GM10248 (cell line): Measurements from ENCODE around the gene WDFY4.

Experiments used
- CTCF ChIA-PET: fragments of 300-600 bp; sonication (Branson Sonifier 250); formaldehyde crosslinking; extraction: SDS; loops from one replicate; lab custom pipeline; 2021; ENCODE audit warnings: antibody characterized with exemption; lab: Yijun Ruan, JAX
- POLR2A ChIA-PET: fragments of 350-650 bp; sonication (Branson Sonifier 250); formaldehyde crosslinking; extraction: SDS; loops from one replicate; lab custom pipeline; 2020; ENCODE audit warnings: antibody characterized with exemption; lab: Yijun Ruan, JAX
- DNase-seq: peaks from one replicate; pipeline ENCODE4 v3.0.0; 2012; ENCODE audit errors: extremely low spot score
- TF ChIP-seq, protein P1 (sequence below): IDR thresholded peaks from 2 replicates; pipeline ENCODE4 v1.5.1; 2012; ENCODE audit warnings: mild to moderate bottlenecking, low read depth; ENCODE audit errors: extremely low read depth, missing control alignments, control extremely low read depth

The WDFY4 gene

DNA sequence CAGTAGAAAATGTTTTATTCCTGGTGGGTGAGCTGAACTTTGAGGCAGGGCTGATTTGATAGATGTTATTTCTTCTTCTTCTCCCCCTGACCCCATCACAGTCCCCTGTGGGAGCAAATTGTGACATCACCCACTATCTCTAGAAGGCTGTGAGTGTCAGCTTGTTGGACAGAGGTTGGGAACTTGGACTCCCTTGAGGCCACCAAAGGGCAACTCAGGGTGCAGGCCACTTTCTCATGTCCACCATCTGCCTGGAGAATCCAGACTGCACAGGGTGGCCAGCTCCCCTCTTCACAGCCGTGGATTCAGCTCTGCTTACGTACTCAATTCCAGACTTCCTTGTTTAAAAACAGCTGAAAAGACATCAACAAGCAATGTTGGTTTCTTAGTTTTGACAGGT lies 151.9 kb downstream of the WDFY4 start:
- DNase-seq = no peak
- CTCF ChIA-PET = interaction anchor here (1.8 kb wide), 1 partner anchor 180 kb away, joined by 8 read pairs; no protein-coding TSS in a partner anchor
- POLR2A ChIA-PET = no interaction called here
- TF ChIP-seq, protein P1, sequence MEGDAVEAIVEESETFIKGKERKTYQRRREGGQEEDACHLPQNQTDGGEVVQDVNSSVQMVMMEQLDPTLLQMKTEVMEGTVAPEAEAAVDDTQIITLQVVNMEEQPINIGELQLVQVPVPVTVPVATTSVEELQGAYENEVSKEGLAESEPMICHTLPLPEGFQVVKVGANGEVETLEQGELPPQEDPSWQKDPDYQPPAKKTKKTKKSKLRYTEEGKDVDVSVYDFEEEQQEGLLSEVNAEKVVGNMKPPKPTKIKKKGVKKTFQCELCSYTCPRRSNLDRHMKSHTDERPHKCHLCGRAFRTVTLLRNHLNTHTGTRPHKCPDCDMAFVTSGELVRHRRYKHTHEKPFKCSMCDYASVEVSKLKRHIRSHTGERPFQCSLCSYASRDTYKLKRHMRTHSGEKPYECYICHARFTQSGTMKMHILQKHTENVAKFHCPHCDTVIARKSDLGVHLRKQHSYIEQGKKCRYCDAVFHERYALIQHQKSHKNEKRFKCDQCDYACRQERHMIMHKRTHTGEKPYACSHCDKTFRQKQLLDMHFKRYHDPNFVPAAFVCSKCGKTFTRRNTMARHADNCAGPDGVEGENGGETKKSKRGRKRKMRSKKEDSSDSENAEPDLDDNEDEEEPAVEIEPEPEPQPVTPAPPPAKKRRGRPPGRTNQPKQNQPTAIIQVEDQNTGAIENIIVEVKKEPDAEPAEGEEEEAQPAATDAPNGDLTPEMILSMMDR = no peak

DNA sequence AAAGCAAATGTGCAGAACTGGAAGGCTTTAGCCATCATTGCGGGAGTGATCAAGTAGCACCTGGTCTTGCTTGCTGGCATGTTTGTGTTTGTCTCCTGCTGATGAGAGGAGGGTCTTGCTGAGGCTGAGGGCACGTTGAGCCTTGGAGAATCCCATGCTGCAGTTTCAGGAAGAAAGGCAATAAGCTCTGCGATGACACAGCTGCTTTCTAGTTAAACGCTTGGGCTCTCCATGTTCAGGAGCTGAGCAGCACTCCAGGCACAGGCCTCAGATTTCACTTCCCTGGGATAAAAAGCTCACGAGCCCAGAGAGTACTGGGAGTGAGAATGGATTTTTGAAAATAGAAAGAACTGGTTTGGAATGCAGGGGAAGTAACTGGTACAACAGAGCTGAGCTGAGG lies 154.2 kb downstream of the WDFY4 start:
- CTCF ChIA-PET = interaction anchor here (1.1 kb wide), 1 partner anchor 34 kb away, joined by 3 read pairs; no protein-coding TSS in a partner anchor
- no peak for DNase-seq
- TF ChIP-seq, protein P1 = no peak
- POLR2A ChIA-PET = no interaction called here

DNA sequence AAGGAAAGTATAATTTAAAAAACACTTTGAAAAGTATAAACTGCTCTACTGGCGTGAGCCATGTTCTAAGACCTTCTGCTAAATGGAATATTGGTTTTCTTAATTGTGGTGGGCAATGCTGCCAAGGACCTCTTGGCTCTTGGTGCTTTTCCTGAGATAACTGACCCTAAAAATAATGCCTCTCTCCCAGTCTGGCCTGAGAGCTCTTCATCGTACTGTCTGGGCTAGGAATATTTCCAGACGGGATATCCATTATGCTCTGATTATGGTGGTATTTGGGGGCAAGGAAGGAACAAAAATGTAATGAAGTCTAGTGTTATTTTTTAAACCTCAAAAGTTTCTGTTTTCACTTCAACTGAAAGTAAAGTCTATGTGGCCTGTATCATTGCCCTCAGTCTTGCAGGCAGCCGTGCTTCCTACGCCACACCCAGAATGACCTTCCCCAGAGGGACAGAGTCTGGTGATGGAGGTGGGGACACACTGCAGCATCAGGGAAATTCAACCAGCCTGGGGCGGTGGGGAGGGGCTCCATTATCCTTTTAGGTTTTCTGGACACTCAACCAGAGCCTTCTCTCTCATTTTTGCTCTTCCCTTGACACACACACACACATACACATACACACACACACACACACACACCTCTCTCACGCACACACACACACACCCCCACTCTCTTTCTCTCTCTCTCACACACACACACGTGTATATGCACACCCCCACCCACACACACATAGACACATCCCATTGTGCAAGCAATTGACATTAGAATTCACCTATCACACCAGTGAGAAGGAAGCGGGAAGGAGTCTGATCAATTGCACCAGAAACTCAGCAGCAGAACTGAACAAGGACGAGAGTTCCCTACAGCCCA lies 155.4 kb downstream of the WDFY4 start:
- POLR2A ChIA-PET = no interaction called here
- CTCF ChIA-PET = interaction anchor here (1.1 kb wide), 1 partner anchor 35 kb away, joined by 3 read pairs; no protein-coding TSS in a partner anchor
- peak; percentile 43 for DNase-seq
- TF ChIP-seq, protein P1 = no peak

DNA sequence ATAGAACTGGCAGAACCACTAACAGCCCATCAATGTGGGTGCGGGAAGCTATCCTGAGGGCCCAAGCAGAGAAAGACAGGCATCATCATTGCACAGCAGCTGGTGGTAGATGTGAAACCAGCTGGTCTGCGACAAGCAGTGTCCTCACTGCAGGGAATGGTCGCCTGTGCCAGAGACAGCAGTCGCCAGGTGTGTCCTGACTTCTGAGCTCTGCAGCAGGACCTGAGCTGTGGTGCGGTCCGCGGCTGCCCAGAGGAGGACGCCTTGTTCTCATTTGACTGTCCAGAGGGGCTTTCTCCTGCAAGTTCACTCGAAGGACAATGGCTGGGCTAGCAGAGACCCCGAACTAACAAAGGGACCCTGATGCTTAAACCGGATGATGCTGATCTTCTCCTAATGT lies 157.6 kb downstream of the WDFY4 start:
- ChIA-PET CTCF (interaction anchor here (0.7 to 1.8 kb wide), 5 partner anchors 9 to 186 kb away, joined by 3 to 6 read pairs (median 3); no protein-coding TSS in a partner anchor), POLR2A (no interaction called here)
- TF ChIP-seq, protein P1 = no peak
- no peak for DNase-seq

DNA sequence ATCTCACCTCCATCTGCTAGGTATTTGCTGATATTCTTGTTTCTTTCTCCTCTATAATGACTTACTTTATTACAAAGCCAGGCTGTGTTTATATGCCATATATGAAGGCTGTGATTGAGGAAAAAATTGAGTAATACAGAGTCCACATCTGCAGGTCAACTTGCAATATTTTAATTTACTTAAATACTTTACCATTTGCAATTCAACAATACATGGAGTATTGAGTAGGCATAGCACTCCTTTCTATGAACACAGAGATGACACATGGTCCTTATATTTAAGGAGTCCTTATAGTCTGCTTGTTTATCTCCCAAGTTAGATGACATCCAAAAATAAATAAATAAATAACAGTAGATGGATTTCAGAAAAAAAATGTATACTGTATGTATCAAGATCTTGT lies 158.5 kb downstream of the WDFY4 start:
- DNase-seq = no peak
- ChIA-PET CTCF (interaction anchor here (1.8 kb wide), 1 partner anchor 10 kb away, joined by 6 read pairs; no protein-coding TSS in a partner anchor), POLR2A (no interaction called here)
- TF ChIP-seq, protein P1 = no peak

DNA sequence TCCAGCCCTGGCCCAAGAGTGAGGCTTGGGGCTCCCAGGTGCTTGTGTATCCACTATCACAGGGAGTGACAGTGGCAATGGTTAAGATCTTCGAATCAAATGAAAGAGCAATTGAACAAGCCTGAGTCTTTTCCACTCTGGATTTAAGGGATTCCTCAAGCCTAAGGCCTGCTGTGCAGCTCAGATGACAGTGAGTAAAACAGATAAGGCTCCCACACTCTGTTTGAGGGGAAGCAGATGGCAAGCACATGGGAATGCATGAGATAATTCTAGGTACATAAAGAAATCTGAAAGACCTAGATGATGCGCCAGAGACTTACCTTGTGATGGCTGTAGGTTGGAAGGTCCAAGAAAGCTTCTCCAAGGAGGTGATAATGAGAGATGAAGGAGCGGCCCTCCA lies 159.9 kb downstream of the WDFY4 start:
- TF ChIP-seq, protein P1 = no peak
- ChIA-PET CTCF (no interaction called here), POLR2A (no interaction called here)
- DNase-seq = no peak
